Kidney tubule cell (primary cell): ENCODE results near the gene XCR1.
"Not testable (repeated sequence)": the region's sequence is repeated elsewhere in the genome, so short reads cannot be mapped to it uniquely, and the experiment has no call there.

Experiments
- DNase-seq: peaks from one replicate; pipeline ENCODE4 v3.0.0-alpha.2; 2018; ENCODE audit warnings: low spot score

Gene XCR1

GRCh38 chr3:46006238-46007032 is 20.8 kb downstream of the XCR1 start:
- no peak for DNase-seq

GRCh38 chr3:46003706-46004105 is 23.6 kb downstream of the XCR1 start:
- not testable (repeated sequence) for DNase-seq

DNA sequence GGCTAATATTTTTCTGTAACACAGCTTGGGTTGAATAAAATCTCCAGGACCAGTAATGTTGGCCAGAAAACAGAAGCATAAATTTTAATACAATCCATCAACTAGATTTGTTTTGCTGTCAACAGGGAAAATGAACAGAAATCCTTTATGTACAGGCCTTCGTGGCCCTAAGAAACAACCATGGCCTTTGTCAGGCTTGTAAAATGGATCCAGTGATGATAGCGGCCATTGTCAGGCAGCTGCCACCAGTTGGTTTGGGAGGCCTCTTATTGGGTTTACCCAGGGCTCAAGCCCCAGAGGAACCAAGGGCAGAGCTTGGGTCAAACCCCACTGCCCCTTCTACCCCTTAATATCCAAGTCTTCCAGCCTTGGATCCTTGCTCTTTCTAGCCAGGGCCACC is 26.1 kb downstream of the XCR1 start:
- no peak for DNase-seq

DNA sequence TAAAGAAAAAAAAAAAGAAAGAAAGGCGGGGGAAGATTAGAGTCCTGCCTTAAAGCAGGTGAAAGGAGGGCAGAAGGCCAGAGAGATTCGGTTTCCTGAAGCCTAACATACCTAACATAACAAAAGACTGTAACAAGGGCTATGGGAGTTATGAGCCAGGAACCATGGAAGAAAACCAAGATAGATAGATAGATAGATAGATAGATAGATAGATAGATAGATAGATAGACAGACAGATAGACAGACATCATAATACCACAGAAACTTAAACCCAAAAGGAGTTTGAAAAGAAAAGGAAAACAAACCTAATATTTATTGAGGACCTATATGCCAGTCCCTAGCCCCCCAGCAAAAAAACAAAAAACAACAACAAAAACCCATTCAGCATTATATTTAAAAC is 29.3 kb downstream of the XCR1 start:
- DNase-seq, result no peak

DNA sequence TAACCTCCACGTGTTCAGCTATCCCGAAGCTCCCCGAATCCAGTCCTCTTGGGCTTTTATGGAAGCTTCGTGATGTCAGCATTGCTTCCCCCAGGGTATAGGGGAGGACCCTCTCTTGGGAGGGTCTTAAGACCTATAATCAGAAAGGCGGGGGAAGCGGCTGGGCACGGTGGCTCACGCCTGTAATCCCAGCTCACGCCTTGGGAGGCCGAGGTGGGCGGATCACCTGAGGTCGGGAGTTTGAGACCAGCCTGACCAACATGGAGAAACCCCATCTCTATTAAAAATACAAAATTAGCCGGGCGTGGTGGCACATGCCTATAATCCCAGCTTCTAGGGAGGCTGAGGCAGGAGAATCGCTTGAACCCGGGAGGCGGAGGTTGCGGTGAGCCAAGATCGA is 29.8 kb downstream of the XCR1 start:
- not testable (repeated sequence) for DNase-seq

DNA sequence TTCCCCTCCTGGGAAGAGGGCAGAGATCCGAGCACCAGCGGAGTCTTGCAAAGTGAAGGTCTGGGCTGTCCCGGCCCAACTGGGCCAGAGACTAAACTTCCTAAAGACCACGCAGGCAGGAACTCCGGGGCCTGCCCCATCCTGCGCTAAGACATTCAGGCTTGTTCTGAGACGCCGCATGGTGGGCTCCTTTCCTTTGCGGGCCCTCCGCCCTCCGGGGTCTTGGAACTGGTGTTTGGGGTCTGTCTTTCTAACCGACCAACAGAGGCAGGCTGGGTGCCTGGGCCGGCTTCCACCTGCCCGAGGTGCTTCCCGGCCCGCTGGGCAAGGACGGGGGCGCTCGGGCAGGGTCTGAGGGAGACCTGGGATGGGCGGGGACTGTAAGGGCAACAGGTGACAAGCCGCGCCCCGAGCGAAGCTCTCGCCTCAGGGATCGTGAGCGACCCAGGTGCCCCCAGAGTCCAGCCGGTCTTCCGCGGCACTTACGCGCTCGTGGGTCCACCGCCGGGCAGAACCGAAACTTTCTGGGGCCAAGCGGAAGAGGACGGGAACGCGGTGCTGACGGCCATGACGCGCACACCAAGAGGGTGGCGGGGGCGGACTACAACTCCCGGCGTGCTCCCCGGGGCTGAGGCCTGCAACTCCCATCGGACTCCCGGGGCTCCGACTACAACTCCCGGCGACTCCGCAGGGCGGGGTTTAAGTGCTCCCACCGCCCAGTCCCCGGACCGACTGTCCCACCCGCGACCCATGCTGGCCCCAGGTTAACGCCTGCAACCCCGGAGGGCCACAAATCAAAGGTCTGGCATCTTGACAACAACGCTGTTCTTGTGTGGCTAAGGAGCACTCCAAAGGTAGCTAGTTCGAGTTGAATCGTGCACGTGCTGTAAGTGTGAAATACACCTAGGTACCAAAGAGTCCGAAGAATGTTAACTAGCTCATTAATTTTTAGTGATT is 31.8 kb downstream of the XCR1 start, which contains the start of gene FYCO1:
Gene FYCO1, minus strand, starts transcription at position 589 of the 957 bp plus-strand sequence. CDS start 10,914 bp downstream, outside the sequence.
- peak; percentile 91 for DNase-seq

GRCh38 chr3:45994419-45995235 is 32.7 kb downstream of the XCR1 start:
- no peak for DNase-seq

- DNase-seq, result no peak
Measured at GRCh38 chr3:45993421-45994027, 33.8 kb downstream of the XCR1 start.

DNA sequence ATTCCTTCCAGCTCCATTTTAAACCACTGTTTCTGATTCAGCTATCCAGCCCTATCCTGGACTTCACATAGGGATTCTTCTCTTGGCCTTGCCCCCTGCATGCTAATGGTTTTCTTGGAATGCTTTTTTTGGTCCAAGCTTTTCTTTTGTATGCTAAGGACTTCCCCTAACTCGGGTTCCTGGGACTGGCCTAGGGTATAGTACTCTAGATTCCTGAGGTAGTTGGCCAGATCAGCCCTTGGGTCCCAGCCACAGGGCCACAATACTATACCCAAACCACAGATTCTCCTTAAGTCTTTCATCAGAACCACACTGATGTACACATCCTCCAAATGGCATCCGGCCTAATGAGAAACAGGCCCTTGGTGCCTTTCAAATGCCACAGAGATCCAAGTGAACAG is 34.5 kb downstream of the XCR1 start:
- DNase-seq, result peak; percentile 38

DNA sequence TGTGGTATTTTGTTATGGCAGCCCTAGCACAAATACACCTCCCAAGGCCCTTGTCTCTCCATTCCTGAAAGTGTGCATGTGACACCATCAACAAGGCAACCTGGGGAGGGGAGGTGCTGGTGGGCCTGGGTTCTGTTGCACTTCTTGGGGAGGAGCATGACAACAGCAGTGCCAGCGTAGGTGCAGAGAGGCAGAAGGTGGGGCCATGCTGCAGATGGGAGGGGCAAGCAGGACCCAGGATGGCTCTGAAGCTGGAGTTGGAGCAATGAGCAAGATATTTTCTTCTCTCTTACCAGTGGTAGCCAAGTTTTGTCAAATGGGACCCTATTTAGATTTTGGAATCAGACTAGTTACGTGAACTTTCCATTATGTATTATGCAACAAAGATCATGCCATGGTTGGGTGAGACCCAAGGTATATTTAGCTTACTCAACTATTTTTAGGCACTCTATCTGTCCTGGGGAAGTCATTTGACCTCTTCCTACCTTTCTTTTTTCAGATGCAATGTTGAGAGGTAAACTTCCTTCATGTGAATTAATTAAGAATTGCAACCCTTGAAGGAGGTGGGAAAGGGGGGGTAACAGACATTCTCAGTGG is 35.1 kb downstream of the XCR1 start:
- no peak for DNase-seq

DNA sequence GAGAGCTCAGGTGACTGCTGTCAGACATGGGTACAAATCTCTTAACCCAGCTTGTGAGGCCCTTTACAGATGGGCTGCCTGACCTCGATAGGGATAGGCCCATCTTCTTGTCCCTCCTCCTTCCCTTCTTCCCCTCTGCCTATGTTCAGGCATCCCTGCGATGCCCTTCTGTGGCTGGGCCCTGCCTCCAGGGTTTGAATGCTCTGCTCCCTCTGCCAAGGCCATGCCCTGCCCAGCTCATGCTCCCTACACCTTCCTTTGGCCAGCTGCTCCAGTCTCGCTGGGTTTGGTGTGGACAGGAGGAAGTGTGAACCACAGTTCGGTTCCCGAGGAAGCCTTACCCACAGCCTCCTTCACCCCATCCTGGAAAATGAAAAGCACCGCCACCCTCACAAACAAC is 35.9 kb downstream of the XCR1 start:
- no peak for DNase-seq

GRCh38 chr3:45990181-45990580 is 37.1 kb downstream of the XCR1 start:
- DNase-seq, result no peak

GRCh38 chr3:45988804-45989203 is 38.5 kb downstream of the XCR1 start:
- DNase-seq, result peak; percentile 81

DNA sequence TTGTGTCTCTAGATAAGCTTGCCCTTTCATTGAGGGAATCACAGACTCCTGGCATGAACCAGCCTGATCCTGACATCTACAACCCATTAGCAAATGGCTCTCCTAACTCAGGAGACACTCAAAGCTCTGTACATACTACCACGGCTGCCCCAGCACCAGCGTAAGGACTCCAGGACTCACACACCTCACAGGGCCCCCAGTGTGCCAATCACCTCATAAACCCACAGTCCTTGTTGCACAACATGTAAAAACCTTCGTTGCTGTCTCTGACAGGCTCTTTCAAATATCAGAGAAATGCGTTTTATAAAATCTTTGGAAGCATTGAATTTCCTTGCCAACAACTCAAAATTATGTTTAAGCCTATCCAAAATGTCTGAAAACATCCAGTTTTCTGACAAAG is 38.9 kb downstream of the XCR1 start:
- DNase-seq, result no peak

DNA sequence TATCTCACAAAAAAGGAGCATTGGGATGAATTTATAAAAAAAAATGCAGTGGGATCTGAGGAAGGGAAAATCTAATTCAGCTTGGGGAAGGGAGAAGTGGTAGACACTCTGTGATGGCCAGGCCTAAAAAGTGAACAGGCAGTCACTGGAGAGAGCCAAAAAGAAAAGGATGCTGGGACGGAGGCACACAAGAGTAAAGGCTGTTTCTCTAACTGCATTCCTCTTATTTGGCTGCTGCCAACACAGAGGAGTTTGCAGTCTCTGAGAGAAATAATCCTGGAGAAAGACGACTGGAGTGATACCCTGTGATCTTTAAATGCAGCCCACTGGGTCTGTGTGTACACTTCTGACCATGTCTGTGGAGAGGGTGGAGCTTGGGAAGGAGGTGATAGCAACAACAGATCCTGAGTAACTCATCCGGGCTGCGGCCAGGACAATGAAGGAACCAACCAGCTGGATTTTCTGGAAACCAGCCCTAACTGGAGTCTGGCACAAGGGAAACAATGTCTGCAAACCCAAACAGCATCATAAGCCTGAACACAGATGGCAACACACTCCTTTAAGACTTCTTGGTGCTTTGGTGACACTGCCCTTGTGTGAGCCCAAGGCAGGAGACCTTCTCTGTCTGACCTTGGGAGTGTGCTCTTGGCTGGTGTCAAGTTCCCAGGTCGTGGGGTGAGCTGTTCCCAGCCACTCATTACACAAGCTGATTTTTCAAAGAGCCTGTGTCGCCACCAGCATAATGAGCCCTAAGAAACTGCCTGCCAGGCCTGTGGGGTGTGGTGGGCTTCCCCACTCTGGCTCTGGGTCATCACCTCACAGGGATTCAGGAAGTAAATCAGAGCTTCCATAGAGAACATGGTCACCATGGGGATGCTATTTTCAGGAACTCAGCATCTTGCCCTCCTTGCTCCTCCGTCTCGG is 39.7 kb downstream of the XCR1 start:
- peak; percentile 13 for DNase-seq

GRCh38 chr3:45986303-45986982 is 40.8 kb downstream of the XCR1 start:
- peak; percentile 91 for DNase-seq

DNA sequence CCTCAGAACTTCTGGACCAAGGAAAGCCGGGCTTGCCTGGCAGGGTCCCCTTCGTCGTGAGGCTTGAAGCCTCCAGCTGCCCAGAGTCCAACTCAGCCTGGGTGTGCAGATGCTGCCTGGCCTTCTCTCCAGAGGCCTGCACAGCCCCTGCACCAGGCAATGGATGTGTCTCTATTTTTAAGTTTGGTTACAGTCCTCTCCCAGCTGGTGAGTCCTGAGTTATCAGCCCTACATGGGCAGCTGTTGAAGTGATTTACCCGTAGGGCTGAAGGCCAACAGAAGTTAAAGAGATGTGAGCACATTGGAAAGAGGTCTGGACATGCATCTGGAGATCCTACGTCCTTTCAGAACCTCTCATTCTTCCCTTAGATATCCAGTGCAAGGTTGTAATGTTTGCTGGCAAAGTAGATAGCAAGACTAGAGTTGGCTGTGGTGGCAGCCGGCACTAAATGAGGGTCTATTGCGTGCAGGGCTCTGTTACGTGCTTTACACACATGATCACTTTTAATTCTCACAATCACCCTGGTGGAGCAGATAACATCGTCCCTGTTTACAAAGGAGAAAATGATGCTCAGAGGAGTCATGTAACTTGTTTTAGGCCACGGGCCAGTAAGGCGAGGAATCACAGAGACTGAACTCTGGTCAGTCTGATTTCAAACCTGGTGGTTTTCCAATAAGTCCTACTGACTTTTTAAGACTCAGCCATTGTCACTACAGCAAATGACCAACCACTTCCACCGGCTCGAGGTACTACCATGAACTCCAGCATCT is 41.6 kb downstream of the XCR1 start:
- DNase-seq, result no peak
